GM19043 (cell line): ENCODE results near the gene COLEC12.
A peak's percentile ranks its signal among the peaks of the same experiment; 100 is the strongest.

Source experiments
- ATAC-seq: cut with Tn5 transposase; IDR thresholded peaks from one replicate; pipeline ENCODE4 v1.9.1; 2021; ENCODE audit warnings: low read depth; ENCODE audit not compliant: unreplicated experiment

Gene COLEC12

GRCh38 chr18:500632-501405, at the start of gene COLEC12:
Gene COLEC12, minus strand, starts transcription at chr18:500701. Its CDS starts 187 bp downstream, at chr18:500514.
- ATAC-seq = no peak

- no peak for ATAC-seq
Measured at GRCh38 chr18:549967-550366, 49.5 kb upstream of the COLEC12 start.

GRCh38 chr18:543447-544078, 43.1 kb upstream of the COLEC12 start:
- no peak for ATAC-seq

GRCh38 chr18:533995-534601, 33.6 kb upstream of the COLEC12 start:
- no peak for ATAC-seq

GRCh38 chr18:532632-533031, 32.1 kb upstream of the COLEC12 start:
- ATAC-seq = no peak

GRCh38 chr18:532018-532417, 31.5 kb upstream of the COLEC12 start:
- no peak for ATAC-seq

- no peak for ATAC-seq
Measured at GRCh38 chr18:527146-527545, 26.6 kb upstream of the COLEC12 start.

GRCh38 chr18:526681-527080, 26.2 kb upstream of the COLEC12 start:
- ATAC-seq = no peak

GRCh38 chr18:525036-525797, 24.7 kb upstream of the COLEC12 start:
- no peak for ATAC-seq

- no peak for ATAC-seq
Measured at GRCh38 chr18:524466-524865, 24.0 kb upstream of the COLEC12 start.

GRCh38 chr18:523561-523960, 23.1 kb upstream of the COLEC12 start:
- no peak for ATAC-seq

GRCh38 chr18:519019-519879, 18.7 kb upstream of the COLEC12 start:
- peak; percentile 83 for ATAC-seq

- ATAC-seq = no peak
Measured at GRCh38 chr18:518081-518480, 17.6 kb upstream of the COLEC12 start.

GRCh38 chr18:515838-516237, 15.3 kb upstream of the COLEC12 start:
- no peak for ATAC-seq

- no peak for ATAC-seq
Measured at GRCh38 chr18:515156-515815, 14.8 kb upstream of the COLEC12 start.

GRCh38 chr18:513826-514530, 13.5 kb upstream of the COLEC12 start:
- ATAC-seq = no peak

- ATAC-seq = no peak
Measured at GRCh38 chr18:512957-513356, 12.5 kb upstream of the COLEC12 start.

GRCh38 chr18:508835-509234, 8.3 kb upstream of the COLEC12 start:
- no peak for ATAC-seq

- ATAC-seq = no peak
Measured at GRCh38 chr18:507636-508035, 7.1 kb upstream of the COLEC12 start.
